Endothelial cell of umbilical vein (primary cell): ENCODE data around the gene FARP2. TPM values are rescaled to one million over a fixed set of nuclear protein-coding genes. Genes with fewer than 3 reads are reported as not detected.

Experiments
- BruUV-seq: library from RNA; stranded (reverse); fragments of 400-500 nt; replicated peaks from 2 replicates; lab custom pipeline; 2021; lab: Mats Ljungman, UMichigan
- CTCF ChIA-PET: fragments of 300-600, 350-600 bp; sonication (Branson Sonifier 250); formaldehyde crosslinking; loops from one replicate; lab custom pipeline; 2021; ENCODE audit warnings: antibody characterized with exemption, inconsistent platforms; lab: Charles Lee
- POLR2A ChIA-PET: fragments of 300-600, 350-600 bp; sonication (Branson Sonifier 250); formaldehyde crosslinking; loops from one replicate; lab custom pipeline; 2021; ENCODE audit warnings: antibody characterized with exemption, inconsistent platforms; lab: Charles Lee
- DNase-seq: peaks from one replicate; pipeline ENCODE4 v3.0.0-alpha.2; 2011; ENCODE audit warnings: low read depth, low spot score
- FAIRE-seq: peaks from 2 replicates; lab custom pipeline; 2011; peaks lifted over from hg19 to GRCh38; lab: Jason Lieb, UNC
- H2AFZ ChIP-seq: 2 replicates; pipeline ENCODE4 v1.6.0; 2012; ENCODE audit warnings: low read depth, low read length, control low read depth, inconsistent platforms
- H3K27ac ChIP-seq: 2 replicates; pipeline ENCODE4 v1.5.1; 2011; ENCODE audit warnings: low read depth, mild to moderate bottlenecking, control low read depth, low read length, moderate library complexity; ENCODE audit not compliant: insufficient read depth
- H3K27me3 ChIP-seq, 2 experiments: 2 replicates each; pipeline versions ENCODE4 v1.6.0 to v1.6.1; 2011; ENCODE audit warnings: low read length in 2 of 2, mixed read lengths in 1 of 2; ENCODE audit not compliant: control insufficient read depth in 2 of 2, insufficient read depth in 2 of 2
- H3K36me3 ChIP-seq, 2 experiments: 2 replicates in 1 of 2; 3 replicates in 1 of 2; pipeline ENCODE4 v1.5.1; 2011; ENCODE audit warnings: low read length in 2 of 2, mild to moderate bottlenecking in 1 of 2, moderate library complexity in 1 of 2; ENCODE audit not compliant: control insufficient read depth in 2 of 2, insufficient read depth in 2 of 2; ENCODE audit errors: extremely low read depth in 1 of 2
- H3K4me1 ChIP-seq: 3 replicates; pipeline ENCODE4 v1.5.1; 2011; ENCODE audit warnings: mild to moderate bottlenecking, low read length; ENCODE audit not compliant: control insufficient read depth, insufficient read depth; ENCODE audit errors: extremely low read depth
- H3K4me2 ChIP-seq: 2 replicates; pipeline ENCODE4 v1.6.1; 2011; ENCODE audit warnings: low read length, control low read depth, mixed read lengths; ENCODE audit not compliant: insufficient read depth
- H3K4me3 ChIP-seq, 3 experiments: fragments of 200-600 bp in 1 of 3; sonication (generic), shearing (Covaris generic) in 1 of 3; replicated peaks in 1 of 3; 2 replicates each; pipeline ENCODE4 v1.5.1; 2011 to 2016; ENCODE audit warnings: control low read depth in 3 of 3, low read length in 3 of 3, mild to moderate bottlenecking in 2 of 3, inconsistent platforms in 1 of 3, low read depth in 1 of 3, moderate library complexity in 1 of 3; ENCODE audit not compliant: insufficient read depth in 1 of 3
- H3K79me2 ChIP-seq: 2 replicates; pipeline ENCODE4 v1.6.0; 2012; ENCODE audit warnings: low read length, inconsistent platforms; ENCODE audit not compliant: control insufficient read depth, insufficient read depth
- H3K9ac ChIP-seq: replicated peaks from 2 replicates; pipeline ENCODE3; 2011; ENCODE audit warnings: low read length, control low read depth; ENCODE audit not compliant: insufficient read depth; ENCODE audit errors: extremely low read depth
- H3K9me1 ChIP-seq: replicated peaks from 3 replicates; pipeline ENCODE4 v1.6.0; 2011; ENCODE audit warnings: mild to moderate bottlenecking, low read length; ENCODE audit not compliant: control insufficient read depth, insufficient read depth; ENCODE audit errors: extremely low read depth
- H3K9me3 ChIP-seq: replicated peaks from 2 replicates; pipeline ENCODE4 v1.5.1; 2012; ENCODE audit warnings: low read length, inconsistent platforms; ENCODE audit not compliant: control insufficient read depth, insufficient read depth
- H4K20me1 ChIP-seq: replicated peaks from 2 replicates; pipeline ENCODE3; 2011; ENCODE audit warnings: mild to moderate bottlenecking, low read length; ENCODE audit not compliant: control insufficient read depth, insufficient read depth; ENCODE audit errors: extremely low read depth
- FOS ChIP-seq: IDR thresholded peaks from 2 replicates; pipeline ENCODE4 v1.6.1; 2011; ENCODE audit warnings: mild to moderate bottlenecking, low read length, moderate library complexity, borderline replicate concordance; ENCODE audit not compliant: insufficient read depth
- GATA2 ChIP-seq: IDR thresholded peaks from 2 replicates; pipeline ENCODE4 v1.7.0; 2011; ENCODE audit warnings: low read depth, mild to moderate bottlenecking, moderate library complexity, mixed read lengths, low read length; ENCODE audit not compliant: insufficient read length, insufficient read depth
- MYC ChIP-seq: IDR thresholded peaks from one replicate; pipeline ENCODE4 v1.6.1; 2011; ENCODE audit warnings: mild to moderate bottlenecking, low read depth, low read length
- POLR2A ChIP-seq: IDR thresholded peaks from 2 replicates; pipeline ENCODE4 v1.6.1; 2012; ENCODE audit warnings: low read depth, mild to moderate bottlenecking, control low read depth, low read length
- POLR2AphosphoS5 ChIP-seq: IDR thresholded peaks from 2 replicates; pipeline ENCODE4 v1.6.1; 2012; ENCODE audit warnings: low read depth, mild to moderate bottlenecking, control low read depth, low read length, moderate library complexity; ENCODE audit not compliant: insufficient read depth
- dilution Hi-C: fragments of 300-500 bp; cut with MboI; formaldehyde crosslinking; loops from one replicate; pipeline ENCODE4 v1.15.0; 2019; ENCODE audit warnings: low sequenced_read_pairs; ENCODE audit not compliant: extremely low pct_ligation_motif_present
- intact Hi-C: fragments of 100-400 bp; cut with micrococcal nuclease; formaldehyde crosslinking; loops from one replicate; pipeline ENCODE4 v1.10.0; 2022
- polyA plus RNA-seq, 4 experiments: library from polyadenylated mRNA; depleted of rRNA in 3 of 4; stranded (reverse) in 3 of 4; unstranded in 1 of 4; fragments of >200 nt; gene quantifications; 2 replicates each; pipeline versions ENCODE4 v1.2.1 to v1.2.3, GENCODE V29; 2011 to 2012; ENCODE audit warnings: missing spikeins in 1 of 4
- total RNA-seq: library from RNA; stranded (reverse); gene quantifications from 2 replicates; pipeline ENCODE4 v1.2.3, GENCODE V29; 2021

The FARP2 gene
- total and polyA plus RNA-seq, 2 donors (not counting 3 experiments of a cell fraction or from before 2014, with no cell fraction given): 15.3 to 45.3 TPM

DNA sequence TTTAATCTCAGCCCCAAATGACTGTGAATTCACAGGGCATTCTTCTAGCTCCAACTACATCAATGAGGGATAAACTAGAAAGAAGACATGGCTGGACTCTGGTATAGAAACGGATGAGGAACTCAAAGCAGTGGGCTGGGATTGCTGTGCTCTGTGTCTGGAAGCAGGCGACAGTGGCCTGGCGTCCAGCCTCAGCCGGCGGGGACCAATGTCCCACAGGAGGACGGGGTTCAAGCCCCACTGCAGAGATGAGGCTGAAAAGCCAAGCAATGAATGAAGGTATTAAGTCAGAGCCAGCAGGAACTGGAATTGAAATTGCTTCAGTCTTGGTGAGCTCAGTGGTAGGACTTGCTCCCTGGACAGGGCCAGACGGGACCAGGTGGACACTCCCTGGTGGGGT is 178.2 kb downstream of the FARP2 start:
- Histone ChIP-seq H3K9ac (no peak overlapping the region), H3K27ac (no peak overlapping the region), H3K27me3 (peaks cover 4 to 5% of the 10 kb centered on the region in 2 experiments), H3K79me2 (no peaks in the 10 kb centered on the region), H3K4me3 (no peak overlapping the region), H3K4me1 (no peaks in the 10 kb centered on the region), H4K20me1 (no peaks in the 10 kb centered on the region), H3K4me2 (no peak overlapping the region), H3K9me1 (no peaks in the 10 kb centered on the region), H3K36me3 (no peaks in the 10 kb centered on the region), H2AFZ (no peak overlapping the region), H3K9me3 (no peaks in the 10 kb centered on the region)
- TF ChIP-seq POLR2A (no peak), MYC (no peak), POLR2AphosphoS5 (no peak), GATA2 (no peak), FOS (no peak)
- DNase-seq (no peak), FAIRE-seq (no peak)
- no TSS peak for BruUV-seq
- POLR2A ChIA-PET: no interaction called here
- dilution Hi-C loops (no loop called here), intact Hi-C loops (no loop called here)
- CTCF ChIA-PET: no interaction called here

- BruUV-seq: no TSS peak
- Histone ChIP-seq H4K20me1 (no peaks in the 10 kb centered on the region), H3K4me2 (no peak overlapping the region), H3K9me3 (no peaks in the 10 kb centered on the region), H3K27me3 (peaks cover 4 to 5% of the 10 kb centered on the region in 2 experiments), H3K36me3 (no peaks in the 10 kb centered on the region), H3K27ac (no peak overlapping the region), H3K9ac (no peak overlapping the region), H3K9me1 (no peaks in the 10 kb centered on the region), H3K79me2 (no peaks in the 10 kb centered on the region), H2AFZ (no peak overlapping the region), H3K4me1 (no peaks in the 10 kb centered on the region), H3K4me3 (no peak overlapping the region)
- dilution Hi-C loops (no loop called here), intact Hi-C loops (no loop called here)
- ChIA-PET POLR2A (no interaction called here), CTCF (interaction anchor here (0.8 kb wide), 1 partner anchor 8 kb away, joined by 3 read pairs; no protein-coding TSS in a partner anchor)
- TF ChIP-seq FOS: no peak
- no peak for FAIRE-seq
- no peak for DNase-seq
Observed at GRCh38 chr2:241534701-241535375, 178.8 kb downstream of the FARP2 start.
